CD14-positive monocyte (primary cell): ENCODE data around the gene RBM10. TPM values are rescaled to one million over a fixed set of nuclear protein-coding genes. Genes with fewer than 3 reads are reported as not detected.

Experiments
- DNase-seq, 3 donors: peaks; one replicate each; pipeline ENCODE4 v3.0.0-alpha.2; 2011 to 2022
- H2AFZ ChIP-seq: 2 replicates; pipeline ENCODE4 v1.6.0; 2012; ENCODE audit warnings: mild to moderate bottlenecking, low read depth, low read length, inconsistent platforms; ENCODE audit not compliant: insufficient read depth, poor library complexity, severe bottlenecking
- H3K27ac ChIP-seq, 2 donors: 1 replicate in 1 of 2; 2 replicates in 1 of 2; pipeline ENCODE4 v1.5.1; 2012 to 2013; ENCODE audit warnings: low read length in 2 of 2, control low read depth in 1 of 2, inconsistent platforms in 1 of 2, low read depth in 1 of 2, mild to moderate bottlenecking in 1 of 2
- H3K27me3 ChIP-seq, 2 donors: one replicate each; pipeline versions ENCODE4 v1.6.0 to v1.6.1; 2011 to 2013; ENCODE audit warnings: low read length in 2 of 2; ENCODE audit not compliant: control insufficient read depth in 2 of 2, insufficient read depth in 2 of 2
- H3K36me3 ChIP-seq, 2 donors: replicated peaks in 1 of 2; 1 replicate in 1 of 2; 2 replicates in 1 of 2; pipeline versions ENCODE4 v1.5.1 to v1.6.1; 2012 to 2013; ENCODE audit warnings: low read length in 2 of 2, control low read depth in 1 of 2, inconsistent platforms in 1 of 2, mild to moderate bottlenecking in 1 of 2; ENCODE audit not compliant: insufficient read depth in 2 of 2, control insufficient read depth in 1 of 2
- H3K4me1 ChIP-seq, 2 donors: 1 replicate in 1 of 2; 2 replicates in 1 of 2; pipeline versions ENCODE4 v1.5.1 to v1.6.1; 2012 to 2013; ENCODE audit warnings: low read length in 2 of 2, control low read depth in 1 of 2, inconsistent platforms in 1 of 2, mild to moderate bottlenecking in 1 of 2, moderate library complexity in 1 of 2; ENCODE audit not compliant: insufficient read depth in 2 of 2, control insufficient read depth in 1 of 2
- H3K4me2 ChIP-seq: replicated peaks from 2 replicates; pipeline ENCODE3; 2012; ENCODE audit warnings: low read length, moderate library complexity, mild to moderate bottlenecking; ENCODE audit not compliant: poor library complexity, severe bottlenecking; ENCODE audit errors: extremely low read depth
- H3K4me3 ChIP-seq, 3 experiments: fragments of 200-600 bp in 1 of 3; sonication (generic) in 1 of 3; replicated peaks in 1 of 3; 1 replicate in 2 of 3; 2 replicates in 1 of 3; pipeline ENCODE4 v1.5.1; 2011 to 2013; ENCODE audit warnings: low read length in 3 of 3, mild to moderate bottlenecking in 3 of 3, control low read depth in 2 of 3, low read depth in 2 of 3, inconsistent platforms in 1 of 3, moderate library complexity in 1 of 3
- H3K79me2 ChIP-seq: 2 replicates; pipeline ENCODE4 v1.6.0; 2012; ENCODE audit warnings: mild to moderate bottlenecking, control low read depth, inconsistent platforms, low read length, moderate library complexity; ENCODE audit not compliant: insufficient read depth
- H3K9ac ChIP-seq: 2 replicates; pipeline ENCODE4 v1.6.0; 2017; ENCODE audit warnings: low read length, mild to moderate bottlenecking; ENCODE audit not compliant: insufficient read depth, poor library complexity, severe bottlenecking
- H3K9me3 ChIP-seq, 2 donors: replicated peaks in 1 of 2; 1 replicate in 1 of 2; 2 replicates in 1 of 2; pipeline versions ENCODE4 v1.5.1 to v1.6.1; 2012 to 2013; ENCODE audit warnings: low read length in 2 of 2, control low read depth in 1 of 2; ENCODE audit not compliant: control insufficient read depth in 1 of 2, insufficient read depth in 1 of 2
- H4K20me1 ChIP-seq: 2 replicates; pipeline ENCODE4 v1.6.0; 2012; ENCODE audit warnings: mild to moderate bottlenecking, low read length, control low read depth, moderate library complexity; ENCODE audit not compliant: insufficient read depth
- H3K27ac Mint-ChIP-seq, 7 donors: one replicate each; pipeline ENCODE4 v1.8.0; 2020; ENCODE audit warnings: mild to moderate bottlenecking in 7 of 7, mixed read lengths in 7 of 7, moderate library complexity in 6 of 7, inconsistent platforms in 2 of 7
- H3K27me3 Mint-ChIP-seq, 3 donors: one replicate each; pipeline ENCODE4 v1.8.0; 2021 to 2022; ENCODE audit warnings: low read depth in 3 of 3, mild to moderate bottlenecking in 3 of 3, mixed read lengths in 3 of 3, moderate library complexity in 3 of 3, inconsistent platforms in 1 of 3
- H3K36me3 Mint-ChIP-seq, 2 donors: one replicate each; pipeline ENCODE4 v1.8.0; 2020; ENCODE audit warnings: mixed read lengths in 2 of 2, inconsistent platforms in 1 of 2, mild to moderate bottlenecking in 1 of 2
- H3K4me1 Mint-ChIP-seq: one replicate; pipeline ENCODE4 v1.8.0; 2020; ENCODE audit warnings: mild to moderate bottlenecking, mixed read lengths
- H3K4me3 Mint-ChIP-seq, 2 donors: one replicate each; pipeline ENCODE4 v1.8.0; 2020; ENCODE audit warnings: mild to moderate bottlenecking in 2 of 2, mixed read lengths in 2 of 2, moderate library complexity in 1 of 2
- H3K9me3 Mint-ChIP-seq, 7 donors: one replicate each; pipeline ENCODE4 v1.8.0; 2020 to 2022; ENCODE audit warnings: mixed read lengths in 7 of 7, mild to moderate bottlenecking in 6 of 7, moderate library complexity in 6 of 7, inconsistent platforms in 2 of 7
- CTCF ChIP-seq: fragments of 200-600 bp; IDR thresholded peaks from one replicate; pipeline ENCODE4 v1.8.0; 2022; ENCODE audit warnings: antibody characterized with exemption, mild to moderate bottlenecking
- whole genome bisulfite sequencing: methylation state at CpG from one replicate; pipeline ENCODE4 v1.1.5; 2013; ENCODE audit warnings: missing lambda C conversion rate; ENCODE audit not compliant: insufficient coverage; 5-methylcytosine and 5-hydroxymethylcytosine counted together
- intact Hi-C, 2 donors: fragments of 100-400 bp; cut with micrococcal nuclease; formaldehyde crosslinking; loops; one replicate each; pipeline versions ENCODE4 v1.15.0 to v1.15.1; 2023
- polyA plus RNA-seq, 3 donors: library from polyadenylated mRNA; depleted of rRNA in 1 of 3; unstranded in 2 of 3; stranded (reverse) in 1 of 3; fragments of 300-500 nt in 2 of 3; fragments of >200 nt in 1 of 3; fragmentation: Illumina TruSeq in 2 of 3; gene quantifications; 1 replicate in 2 of 3; 2 replicates in 1 of 3; pipeline ENCODE4 v1.2.3, GENCODE V29; 2012 to 2021

RBM10 gene
- polyA plus RNA-seq, 3 donors, result 7.3 to 29.4 (median 14.0) TPM

GRCh38 chrX:47166126-47166525, 21.1 kb downstream of the RBM10 start:
- peaks cover 0 to 9% (median 2%) of the 10 kb centered on the region in 7 donors for H3K9me3 Mint-ChIP-seq
- 100% methylated on average over 1 of the region's 5 CpGs for WGBS
- no peak overlapping the region for H3K4me3 ChIP-seq
- DNase-seq, result no peak
- H3K9ac ChIP-seq, result no peak overlapping the region
- peaks cover 0 to 7% of the 10 kb centered on the region in 2 donors for H3K9me3 ChIP-seq
- peaks cover 34% of the 10 kb centered on the region for H4K20me1 ChIP-seq
- no peak overlapping the region for H3K4me2 ChIP-seq
- H3K27me3 Mint-ChIP-seq, result peaks cover 0 to 43% (median 0%) of the 10 kb centered on the region in 3 donors
- peaks cover 61% of the 10 kb centered on the region for H3K79me2 ChIP-seq
- no peaks in the 10 kb centered on the region for H3K27me3 ChIP-seq
- H3K27ac ChIP-seq, result no peak overlapping the region
- no peak for TF ChIP-seq CTCF
- no peaks in the 10 kb centered on the region for H3K4me1 ChIP-seq
- peaks cover 18 to 36% of the 10 kb centered on the region in 2 donors for H3K36me3 Mint-ChIP-seq
- H3K27ac Mint-ChIP-seq, result peak overlapping the region in 1 of 7 donors; percentile 25
- no peak overlapping the region for H2AFZ ChIP-seq
- H3K36me3 ChIP-seq, result peaks cover 24 to 27% of the 10 kb centered on the region in 2 donors
- H3K4me3 Mint-ChIP-seq, result no peak overlapping the region
- intact Hi-C loops, result no loop called here
- H3K4me1 Mint-ChIP-seq, result no peaks in the 10 kb centered on the region

GRCh38 chrX:47168495-47169073, 23.6 kb downstream of the RBM10 start:
- TF ChIP-seq CTCF, result no peak
- Mint-ChIP-seq H3K36me3 (peaks cover 30 to 54% of the 10 kb centered on the region in 2 donors), H3K4me1 (no peaks in the 10 kb centered on the region), H3K4me3 (peak overlapping the region in 1 of 2 donors; percentile 37), H3K27me3 (peaks cover 0 to 40% (median 0%) of the 10 kb centered on the region in 3 donors), H3K27ac (no peak overlapping the region), H3K9me3 (peaks cover 0 to 6% (median 2%) of the 10 kb centered on the region in 7 donors)
- Histone ChIP-seq H3K9ac (no peak overlapping the region), H3K27ac (no peak overlapping the region), H3K79me2 (peaks cover 37% of the 10 kb centered on the region), H3K36me3 (peaks cover 45 to 51% of the 10 kb centered on the region in 2 donors), H4K20me1 (peaks cover 36% of the 10 kb centered on the region), H3K4me1 (no peaks in the 10 kb centered on the region), H2AFZ (no peak overlapping the region), H3K9me3 (peaks cover 0 to 7% of the 10 kb centered on the region in 2 donors), H3K4me3 (no peak overlapping the region), H3K27me3 (no peaks in the 10 kb centered on the region), H3K4me2 (no peak overlapping the region)
- intact Hi-C loops, result no loop called here
- no peak for DNase-seq
- 96% methylated on average over 4 of the region's 6 CpGs for WGBS
